PC-9 (cell line): ENCODE data around the gene PTCD1.

Experiments used
- CTCF ChIP-seq: fragments of 200-600 bp; sonication (generic); conservative IDR thresholded peaks from 2 replicates; pipeline ENCODE4 v1.6.1; 2017; ENCODE audit warnings: mixed run types, antibody characterized with exemption, mild to moderate bottlenecking, moderate library complexity
- EZH2 ChIP-seq: fragments of 200-600 bp; sonication (generic); IDR thresholded peaks from 2 replicates; pipeline ENCODE4 v1.8.0; 2017; ENCODE audit warnings: antibody characterized with exemption, low read depth

GRCh38 chr7:99473315-99473596 is 34.7 kb upstream of the PTCD1 start:
- TF ChIP-seq CTCF (no peak), EZH2 (no peak)
